HL-60 (cell line): Measurements from ENCODE around the gene MYL7.

Experiments used
- DNase-seq, 2 experiments: peaks; one replicate each; pipeline ENCODE4 v3.0.0-alpha.2; 2010 to 2020; ENCODE audit warnings: low read depth in 1 of 2, low spot score in 1 of 2
- H3K27ac ChIP-seq: fragments of 250-450 bp; sonication (Bioruptor Pico); replicated peaks from 2 replicates; pipeline ENCODE4 v1.5.1; 2020; ENCODE audit warnings: mild to moderate bottlenecking, moderate library complexity
- H3K27me3 ChIP-seq: fragments of 250-450 bp; sonication (Bioruptor Pico); 2 replicates; pipeline ENCODE4 v1.5.1; 2021; ENCODE audit warnings: mild to moderate bottlenecking, moderate library complexity; ENCODE audit not compliant: insufficient read depth, poor library complexity, severe bottlenecking
- H3K4me3 ChIP-seq: replicated peaks from 2 replicates; pipeline ENCODE4 v1.5.1; 2011; ENCODE audit warnings: mild to moderate bottlenecking, control low read depth, low read length; ENCODE audit not compliant: insufficient read depth
- CTCF ChIP-seq: IDR thresholded peaks from one replicate; pipeline ENCODE4 v1.5.1; 2011; ENCODE audit warnings: low read length, control low read depth, inconsistent platforms; ENCODE audit not compliant: insufficient read depth
- GABPA ChIP-seq: IDR thresholded peaks from 2 replicates; pipeline ENCODE4 v1.6.1; 2012; ENCODE audit warnings: low read depth
- POLR2AphosphoS5 ChIP-seq: IDR thresholded peaks from 2 replicates; pipeline ENCODE4 v1.6.1; 2012; ENCODE audit warnings: low read depth
- SPI1 ChIP-seq: IDR thresholded peaks from 2 replicates; pipeline ENCODE4 v1.6.1; 2012; ENCODE audit warnings: low read depth, mild to moderate bottlenecking, borderline replicate concordance
- TF ChIP-seq, protein P1 (sequence below): IDR thresholded peaks from 2 replicates; pipeline ENCODE4 v1.6.1; 2012; ENCODE audit warnings: low read depth; ENCODE audit not compliant: insufficient replicate concordance

MYL7 gene

GRCh38 chr7:44185729-44186128 is 44.6 kb upstream of the MYL7 start:
- H3K27ac ChIP-seq: no peak overlapping the region
- no peak for DNase-seq
- H3K27me3 ChIP-seq: no peaks in the 10 kb centered on the region
- TF ChIP-seq CTCF (no peak), POLR2AphosphoS5 (no peak), GABPA (no peak), SPI1 (no peak)
- TF ChIP-seq, protein P1, sequence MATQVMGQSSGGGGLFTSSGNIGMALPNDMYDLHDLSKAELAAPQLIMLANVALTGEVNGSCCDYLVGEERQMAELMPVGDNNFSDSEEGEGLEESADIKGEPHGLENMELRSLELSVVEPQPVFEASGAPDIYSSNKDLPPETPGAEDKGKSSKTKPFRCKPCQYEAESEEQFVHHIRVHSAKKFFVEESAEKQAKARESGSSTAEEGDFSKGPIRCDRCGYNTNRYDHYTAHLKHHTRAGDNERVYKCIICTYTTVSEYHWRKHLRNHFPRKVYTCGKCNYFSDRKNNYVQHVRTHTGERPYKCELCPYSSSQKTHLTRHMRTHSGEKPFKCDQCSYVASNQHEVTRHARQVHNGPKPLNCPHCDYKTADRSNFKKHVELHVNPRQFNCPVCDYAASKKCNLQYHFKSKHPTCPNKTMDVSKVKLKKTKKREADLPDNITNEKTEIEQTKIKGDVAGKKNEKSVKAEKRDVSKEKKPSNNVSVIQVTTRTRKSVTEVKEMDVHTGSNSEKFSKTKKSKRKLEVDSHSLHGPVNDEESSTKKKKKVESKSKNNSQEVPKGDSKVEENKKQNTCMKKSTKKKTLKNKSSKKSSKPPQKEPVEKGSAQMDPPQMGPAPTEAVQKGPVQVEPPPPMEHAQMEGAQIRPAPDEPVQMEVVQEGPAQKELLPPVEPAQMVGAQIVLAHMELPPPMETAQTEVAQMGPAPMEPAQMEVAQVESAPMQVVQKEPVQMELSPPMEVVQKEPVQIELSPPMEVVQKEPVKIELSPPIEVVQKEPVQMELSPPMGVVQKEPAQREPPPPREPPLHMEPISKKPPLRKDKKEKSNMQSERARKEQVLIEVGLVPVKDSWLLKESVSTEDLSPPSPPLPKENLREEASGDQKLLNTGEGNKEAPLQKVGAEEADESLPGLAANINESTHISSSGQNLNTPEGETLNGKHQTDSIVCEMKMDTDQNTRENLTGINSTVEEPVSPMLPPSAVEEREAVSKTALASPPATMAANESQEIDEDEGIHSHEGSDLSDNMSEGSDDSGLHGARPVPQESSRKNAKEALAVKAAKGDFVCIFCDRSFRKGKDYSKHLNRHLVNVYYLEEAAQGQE: no peak
- H3K4me3 ChIP-seq: no peak overlapping the region

- Histone ChIP-seq H3K27ac (no peak overlapping the region), H3K4me3 (no peak overlapping the region), H3K27me3 (no peaks in the 10 kb centered on the region)
- DNase-seq: peak in 1 of 2 experiments; percentile 12
- no peak for TF ChIP-seq GABPA
- TF ChIP-seq SPI1: peak; percentile 76
These were observed 43.8 kb upstream of the MYL7 start for GRCh38 chr7:44184873-44185446.

DNA sequence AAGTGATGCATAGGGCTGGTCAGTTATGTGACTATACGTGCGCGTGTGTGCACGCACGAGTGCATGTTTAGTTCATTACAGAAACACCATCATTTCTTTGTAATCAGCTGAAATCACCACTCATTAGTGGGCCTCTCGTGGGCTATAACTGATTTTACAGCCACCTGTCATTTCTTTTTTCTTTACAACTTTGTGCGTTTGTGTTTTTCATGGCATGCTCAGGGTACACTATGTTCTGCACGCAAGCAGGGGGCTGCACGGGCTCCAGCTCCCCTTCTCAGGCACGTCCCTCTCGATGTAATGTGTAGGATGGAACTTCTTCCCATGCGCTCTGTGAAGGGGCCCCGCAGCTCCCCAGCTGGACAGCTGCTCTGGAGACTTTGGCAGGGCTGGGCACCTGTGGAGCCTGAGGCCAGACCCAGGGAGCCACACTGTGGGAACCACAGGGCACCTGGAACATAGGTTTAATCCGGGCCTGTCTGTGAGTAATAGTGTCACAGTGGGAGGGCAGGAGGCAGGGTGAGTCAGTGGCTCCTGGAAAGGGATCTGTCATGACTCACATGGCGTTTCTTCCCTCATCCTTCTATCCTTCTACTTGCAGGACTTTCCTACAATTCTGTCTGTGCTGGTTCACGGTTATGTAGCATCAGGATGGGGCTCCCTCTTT is 43.2 kb upstream of the MYL7 start:
- H3K27me3 ChIP-seq: no peaks in the 10 kb centered on the region
- H3K4me3 ChIP-seq: no peak overlapping the region
- TF ChIP-seq CTCF (no peak), SPI1 (no peak), POLR2AphosphoS5 (no peak), GABPA (no peak)
- TF ChIP-seq, protein P1: no peak
- no peak for DNase-seq
- no peak overlapping the region for H3K27ac ChIP-seq

DNA sequence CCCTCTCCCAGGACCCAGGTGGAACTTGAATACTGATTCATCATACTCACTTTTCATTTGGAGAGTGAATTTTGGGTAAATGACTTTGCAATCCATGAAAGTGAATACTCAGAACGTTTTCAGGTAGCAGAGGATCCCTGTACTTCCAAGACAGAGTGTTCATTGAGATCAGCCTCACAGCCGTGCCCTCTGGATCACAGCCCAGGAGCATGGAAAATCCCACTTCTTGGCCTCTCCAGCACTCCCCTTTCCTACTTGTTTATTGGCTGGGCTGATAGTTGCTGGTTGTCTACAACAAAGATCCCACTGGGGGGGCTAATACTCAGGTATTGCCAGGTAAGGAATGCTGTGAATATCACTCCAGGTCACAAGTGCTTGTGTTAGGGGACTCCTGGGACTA is 42.3 kb upstream of the MYL7 start:
- Histone ChIP-seq H3K27ac (no peak overlapping the region), H3K4me3 (no peak overlapping the region), H3K27me3 (no peaks in the 10 kb centered on the region)
- no peak for DNase-seq
- TF ChIP-seq, protein P1: no peak
- no peak for TF ChIP-seq POLR2AphosphoS5
- TF ChIP-seq GABPA: no peak
- no peak for TF ChIP-seq SPI1
- TF ChIP-seq CTCF: no peak
